ENCODE results near the gene MTCH2.

MTCH2 gene

DNA sequence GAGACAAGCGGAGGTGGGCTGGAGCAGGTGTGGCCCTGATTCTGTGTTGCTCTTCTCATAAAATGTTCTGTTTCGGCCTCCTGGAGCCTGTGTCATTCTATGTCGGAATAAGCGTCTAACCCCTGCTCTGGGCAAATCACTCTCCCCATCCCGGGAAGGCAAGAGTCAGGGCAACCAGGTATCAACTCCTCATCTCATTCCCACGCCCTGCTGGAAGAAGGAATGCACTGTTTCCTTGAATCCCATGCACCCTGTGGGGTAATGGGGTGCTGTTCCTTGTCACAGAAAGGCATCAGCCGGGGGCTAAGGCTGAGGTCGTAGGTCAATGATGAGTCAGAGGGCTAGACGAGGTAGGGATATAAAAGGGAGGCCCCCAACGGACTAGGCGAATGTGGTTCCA, 53.2 kb downstream of the MTCH2 start:
- no peak for DNase-seq

DNA sequence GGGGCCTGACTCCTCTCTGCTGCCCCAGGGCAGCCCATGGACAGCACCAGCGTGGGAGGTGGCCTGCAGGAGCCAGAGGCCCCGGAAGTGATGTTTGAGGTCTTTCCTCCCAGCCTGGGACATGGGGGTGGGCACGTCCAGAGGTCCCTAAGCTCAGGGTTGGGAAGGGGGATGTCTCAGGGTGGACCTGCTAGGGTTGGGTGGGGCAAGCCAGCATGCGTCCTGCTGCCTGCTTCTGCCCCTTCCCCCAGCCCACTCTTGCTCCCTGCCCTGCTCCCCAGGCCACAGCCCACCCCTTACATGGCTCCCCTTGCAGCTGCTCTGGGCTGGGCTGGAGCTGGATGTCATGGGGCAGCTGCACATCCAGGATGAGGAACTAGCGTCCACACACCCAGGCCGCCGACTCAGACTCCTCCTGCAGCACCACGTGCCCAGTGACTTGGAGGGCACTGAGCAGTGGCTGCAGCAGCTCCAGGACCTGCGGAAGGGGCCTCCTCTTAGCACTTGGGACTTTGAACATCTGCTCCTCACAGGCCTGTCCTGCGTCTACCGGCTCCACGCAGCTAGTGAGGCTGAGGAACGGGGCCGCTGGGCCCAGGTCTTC, 54.5 kb downstream of the MTCH2 start:
- DNase-seq: no peak

- no peak for DNase-seq
Observed at GRCh38 chr11:47587039-47587716, 55.2 kb downstream of the MTCH2 start.

GRCh38 chr11:47586098-47586855, 56.1 kb downstream of the MTCH2 start, which contains the start of gene FAM180B:
Gene FAM180B, plus strand, starts transcription at chr11:47586678. Its CDS starts 91 bp downstream, at chr11:47586769.
- no peak for DNase-seq

DNA sequence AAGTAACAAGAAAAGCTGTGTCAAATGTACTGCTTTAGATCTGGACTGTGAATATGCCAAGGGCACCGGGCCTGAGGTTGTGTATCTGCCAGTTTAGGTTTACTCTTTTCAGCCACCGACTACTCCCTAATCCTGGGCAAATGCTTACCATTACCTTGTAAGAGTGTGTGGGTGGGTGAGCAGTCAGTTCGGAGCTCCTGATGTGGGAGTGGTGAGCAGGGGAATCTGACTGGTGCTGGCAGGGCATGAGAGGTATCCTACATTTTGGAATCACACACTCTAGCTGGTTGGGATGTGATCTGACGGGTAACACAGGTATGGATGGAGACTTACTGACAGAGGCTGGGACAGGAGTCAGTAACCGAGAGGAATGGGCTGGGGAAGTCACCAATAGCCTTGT, 58.5 kb downstream of the MTCH2 start:
- DNase-seq: no peak

- peak; percentile 39 for DNase-seq
Observed at GRCh38 chr11:47578524-47579494, 63.5 kb downstream of the MTCH2 start, which contains the start of the genes KBTBD4 and NDUFS3. Gene KBTBD4, minus strand, starts transcription at chr11:47578970. Its CDS starts 19 bp downstream, at chr11:47578951. Gene NDUFS3, plus strand, starts transcription at chr11:47579074. Its CDS starts 18 bp downstream, at chr11:47579092.

GRCh38 chr11:47577460-47578041, 64.8 kb downstream of the MTCH2 start:
- DNase-seq: no peak

DNA sequence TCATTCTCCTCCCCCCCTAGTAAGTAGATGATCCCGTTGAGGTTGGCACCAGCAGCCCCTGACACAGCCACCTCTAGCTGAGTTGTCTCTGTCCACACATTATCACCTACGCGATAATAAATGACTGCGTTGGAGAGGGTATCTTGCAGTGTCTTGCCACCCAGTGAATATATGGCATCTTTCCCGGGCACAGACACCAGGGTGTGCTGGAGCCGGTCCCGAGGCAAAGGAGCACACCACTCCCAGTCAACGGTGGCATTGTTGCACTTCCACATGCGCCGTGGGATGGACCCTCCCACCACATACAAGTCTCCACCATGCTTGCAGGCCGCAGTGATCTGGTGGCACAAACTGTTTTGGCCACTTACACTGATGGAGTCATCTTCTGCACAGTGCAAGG, 69.0 kb downstream of the MTCH2 start:
- no peak for DNase-seq

GRCh38 chr11:47572715-47573255, 69.6 kb downstream of the MTCH2 start:
- DNase-seq: no peak

DNA sequence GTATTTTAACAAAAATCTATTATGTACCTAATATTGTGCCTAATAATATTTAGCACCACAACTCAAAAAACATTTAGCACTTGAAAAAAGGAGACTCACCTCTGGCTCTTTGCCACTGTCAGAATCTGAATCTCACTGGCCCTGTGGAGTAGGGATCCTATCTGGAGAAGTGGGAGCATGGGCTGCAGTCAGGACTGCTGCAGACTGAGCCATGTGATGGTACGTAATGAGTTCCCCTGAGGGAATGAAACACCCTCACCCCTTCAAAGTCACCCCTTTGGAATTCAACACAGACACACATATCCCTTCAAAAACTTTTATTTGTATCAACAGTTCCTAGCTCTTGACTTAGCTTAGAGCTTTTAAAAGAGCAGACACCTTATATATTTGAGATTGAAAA, 70.5 kb downstream of the MTCH2 start:
- no peak for DNase-seq

GRCh38 chr11:47571357-47571729, 71.0 kb downstream of the MTCH2 start:
- no peak for DNase-seq

DNA sequence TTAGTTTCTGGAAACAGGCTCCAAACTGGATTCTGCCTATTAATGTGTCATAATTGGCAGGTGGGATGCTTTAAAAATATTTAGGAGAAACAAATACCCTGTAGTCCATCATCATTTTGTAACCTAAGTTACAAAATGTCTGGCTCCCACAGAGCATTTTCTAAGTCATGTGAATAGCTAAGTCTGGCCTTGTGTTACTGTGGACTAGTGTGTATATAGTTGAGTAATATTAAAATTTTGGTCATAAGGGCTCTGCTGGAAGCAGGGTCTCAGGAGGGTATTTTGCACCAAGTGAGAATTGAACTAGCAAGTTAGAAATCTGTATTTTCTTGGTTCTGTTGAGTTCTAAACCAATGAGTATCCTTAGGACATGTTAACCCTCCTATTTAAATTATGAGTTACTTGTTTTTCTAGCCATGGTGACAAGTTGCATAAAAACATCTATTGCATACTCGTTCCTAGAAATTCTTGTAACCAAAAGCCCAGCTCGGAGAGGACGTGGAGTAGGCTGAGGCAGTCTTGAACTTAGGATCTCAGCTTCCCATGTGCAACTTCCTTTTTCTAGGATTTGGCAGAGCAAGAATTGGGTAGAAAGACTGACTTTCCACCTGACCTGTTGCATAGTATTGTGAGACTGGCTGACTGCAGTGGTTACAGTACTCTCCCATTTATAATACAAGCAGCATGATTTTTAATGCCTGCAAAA, 71.6 kb downstream of the MTCH2 start:
- no peak for DNase-seq

- no peak for DNase-seq
Observed at GRCh38 chr11:47569646-47570045, 72.7 kb downstream of the MTCH2 start.

All from SIG-M5 (cell line).